Neuronal stem cell (in vitro differentiated cells): Measurements from ENCODE around the gene YLPM1.

Experiments
- DNase-seq: peaks from one replicate; pipeline ENCODE4 v3.0.0-alpha.2; 2013; ENCODE audit warnings: low spot score
- H2AFZ ChIP-seq: one replicate; pipeline ENCODE4 v1.6.1; 2013; ENCODE audit warnings: mild to moderate bottlenecking, low read length, inconsistent platforms
- H2AK5ac ChIP-seq: 2 replicates; pipeline ENCODE4 v1.6.1; 2013; ENCODE audit warnings: low read depth, mild to moderate bottlenecking, inconsistent platforms, low read length, moderate library complexity, mixed read lengths
- H2BK120ac ChIP-seq: 2 replicates; pipeline ENCODE4 v1.6.1; 2013; ENCODE audit warnings: low read depth, mild to moderate bottlenecking, inconsistent platforms, low read length, moderate library complexity, mixed read lengths
- H2BK12ac ChIP-seq: one replicate; pipeline ENCODE4 v1.6.1; 2013; ENCODE audit warnings: low read length, inconsistent platforms
- H2BK15ac ChIP-seq: 2 replicates; pipeline ENCODE4 v1.6.1; 2013; ENCODE audit warnings: mild to moderate bottlenecking, low read length, inconsistent platforms, mixed read lengths
- H2BK5ac ChIP-seq: one replicate; pipeline ENCODE4 v1.6.1; 2013; ENCODE audit warnings: inconsistent platforms, mild to moderate bottlenecking, low read length, moderate library complexity
- H3K14ac ChIP-seq: one replicate; pipeline ENCODE4 v1.6.1; 2013; ENCODE audit warnings: low read length, inconsistent platforms
- H3K18ac ChIP-seq: 2 replicates; pipeline ENCODE4 v1.6.1; 2013; ENCODE audit warnings: low read length, inconsistent platforms
- H3K23ac ChIP-seq: 2 replicates; pipeline ENCODE4 v1.6.1; 2013; ENCODE audit warnings: low read depth, mild to moderate bottlenecking, mixed read lengths, low read length, inconsistent platforms; ENCODE audit not compliant: poor library complexity
- H3K27ac ChIP-seq: replicated peaks from 3 replicates; pipeline ENCODE4 v1.5.1; 2013; ENCODE audit warnings: low read length, inconsistent platforms
- H3K27me3 ChIP-seq, 3 experiments: 2 replicates each; pipeline ENCODE4 v1.6.1; 2013; ENCODE audit warnings: low read length in 3 of 3, mild to moderate bottlenecking in 2 of 3, inconsistent platforms in 1 of 3, low read depth in 1 of 3, mixed read lengths in 1 of 3, moderate library complexity in 1 of 3; ENCODE audit not compliant: control insufficient read depth in 3 of 3, insufficient read depth in 3 of 3
- H3K36me3 ChIP-seq, 2 donors: replicated peaks in 1 of 2; 2 replicates each; pipeline ENCODE4 v1.6.1; 2013; ENCODE audit warnings: low read length in 2 of 2; ENCODE audit not compliant: control insufficient read depth in 2 of 2, insufficient read depth in 2 of 2
- H3K4ac ChIP-seq: 2 replicates; pipeline ENCODE4 v1.6.1; 2013; ENCODE audit warnings: inconsistent platforms, mild to moderate bottlenecking, low read length, moderate library complexity
- H3K4me1 ChIP-seq, 2 donors: 1 replicate in 1 of 2; 2 replicates in 1 of 2; pipeline ENCODE4 v1.6.1; 2013; ENCODE audit warnings: low read length in 2 of 2, low read depth in 1 of 2; ENCODE audit not compliant: control insufficient read depth in 2 of 2, insufficient read depth in 1 of 2
- H3K4me2 ChIP-seq: one replicate; pipeline ENCODE4 v1.6.1; 2013; ENCODE audit warnings: mild to moderate bottlenecking, low read length, inconsistent platforms; ENCODE audit not compliant: insufficient read depth, poor library complexity, severe bottlenecking
- H3K4me3 ChIP-seq, 2 donors: 2 replicates each; pipeline ENCODE4 v1.5.1; 2013; ENCODE audit warnings: low read length in 2 of 2, mild to moderate bottlenecking in 2 of 2, inconsistent platforms in 1 of 2, moderate library complexity in 1 of 2
- H3K79me1 ChIP-seq: one replicate; pipeline ENCODE4 v1.6.1; 2013; ENCODE audit warnings: low read depth, mild to moderate bottlenecking, inconsistent platforms, low read length, moderate library complexity
- H3K9ac ChIP-seq: one replicate; pipeline ENCODE4 v1.6.1; 2013; ENCODE audit warnings: mild to moderate bottlenecking, low read depth, low read length, inconsistent platforms; ENCODE audit not compliant: poor library complexity
- H3K9me3 ChIP-seq, 2 donors: replicated peaks in 1 of 2; 2 replicates each; pipeline versions ENCODE3 to v1.6.1; 2013; ENCODE audit warnings: low read length in 2 of 2, mild to moderate bottlenecking in 2 of 2, inconsistent platforms in 1 of 2, low read depth in 1 of 2, mixed read lengths in 1 of 2, moderate library complexity in 1 of 2; ENCODE audit not compliant: control insufficient read depth in 2 of 2, insufficient read depth in 1 of 2
- H4K8ac ChIP-seq: one replicate; pipeline ENCODE4 v1.6.1; 2013; ENCODE audit warnings: low read depth, mild to moderate bottlenecking, inconsistent platforms, low read length, moderate library complexity
- H4K91ac ChIP-seq: one replicate; pipeline ENCODE4 v1.6.1; 2013; ENCODE audit warnings: low read length, low read depth, mild to moderate bottlenecking, inconsistent platforms; ENCODE audit not compliant: poor library complexity
- WGBS, 2 donors: extraction: QIAGEN DNeasy Blood & Tissue Kit; methylation state at CpG; one replicate each; pipeline ENCODE4 v1.1.7; 2013; ENCODE audit warnings: missing lambda C conversion rate in 2 of 2, mixed read lengths in 1 of 2; ENCODE audit not compliant: insufficient read length in 2 of 2, insufficient replicate concordance in 1 of 2; ENCODE audit errors: extremely low coverage in 2 of 2; 5-methylcytosine and 5-hydroxymethylcytosine counted together

The YLPM1 gene

GRCh38 chr14:74871819-74872218 is 108.7 kb downstream of the YLPM1 start:
- Histone ChIP-seq H2BK5ac (no peak overlapping the region), H4K91ac (no peak overlapping the region), H3K9me3 (no peaks in the 10 kb centered on the region), H2BK120ac (no peak overlapping the region), H3K4me3 (no peak overlapping the region), H2AFZ (no peak overlapping the region), H3K14ac (no peak overlapping the region), H3K4ac (no peak overlapping the region), H3K36me3 (no peaks in the 10 kb centered on the region), H2BK12ac (no peak overlapping the region), H3K23ac (no peak overlapping the region), H2BK15ac (no peak overlapping the region), H3K9ac (no peak overlapping the region), H3K79me1 (no peaks in the 10 kb centered on the region), H4K8ac (no peak overlapping the region), H3K18ac (no peak overlapping the region), H3K4me2 (no peak overlapping the region), H2AK5ac (no peak overlapping the region), H3K27ac (no peak overlapping the region), H3K27me3 (peaks cover 0 to 22% (median 0%) of the 10 kb centered on the region in 3 experiments), H3K4me1 (no peaks in the 10 kb centered on the region)
- no CpG with 5 or more reads among the region's 4 CpGs for WGBS, 2 donors
- DNase-seq = no peak

GRCh38 chr14:74875204-74875603 is 112.1 kb downstream of the YLPM1 start:
- no peak overlapping the region for H4K91ac ChIP-seq
- no peaks in the 10 kb centered on the region for H3K4me1 ChIP-seq
- H2AFZ ChIP-seq = no peak overlapping the region
- no peak overlapping the region for H2BK12ac ChIP-seq
- H2AK5ac ChIP-seq = no peak overlapping the region
- no peak overlapping the region for H2BK120ac ChIP-seq
- H2BK5ac ChIP-seq = no peak overlapping the region
- H3K14ac ChIP-seq = no peak overlapping the region
- H3K4ac ChIP-seq = no peak overlapping the region
- no peak overlapping the region for H3K18ac ChIP-seq
- DNase-seq = no peak
- H3K9me3 ChIP-seq = no peaks in the 10 kb centered on the region
- no peaks in the 10 kb centered on the region for H3K36me3 ChIP-seq
- no peak overlapping the region for H2BK15ac ChIP-seq
- H3K27ac ChIP-seq = no peak overlapping the region
- H3K4me3 ChIP-seq = no peak overlapping the region
- no peak overlapping the region for H3K9ac ChIP-seq
- H3K23ac ChIP-seq = no peak overlapping the region
- no peak overlapping the region for H4K8ac ChIP-seq
- peaks cover 0 to 16% (median 0%) of the 10 kb centered on the region in 3 experiments for H3K27me3 ChIP-seq
- no CpG with 5 or more reads among the region's 5 CpGs for WGBS, 2 donors
- no peak overlapping the region for H3K4me2 ChIP-seq
- no peaks in the 10 kb centered on the region for H3K79me1 ChIP-seq

GRCh38 chr14:74875941-74876913 is 113.1 kb downstream of the YLPM1 start, which contains the start of gene PROX2:
TSS of gene PROX2 (minus strand) at chr14:74876145. CDS start at chr14:74863834, 12,311 bp downstream.
- Histone ChIP-seq H3K4ac (no peak within 1 kb of the TSS), H3K36me3 (no peaks in the 10 kb centered on the region), H2BK120ac (no peak within 1 kb of the TSS), H4K8ac (no peak within 1 kb of the TSS), H2AFZ (peak within 1 kb of the TSS; percentile 62), H3K27ac (no peak within 1 kb of the TSS), H2BK12ac (no peak within 1 kb of the TSS), H2AK5ac (peak within 1 kb of the TSS; percentile 50), H2BK15ac (no peak within 1 kb of the TSS), H3K9ac (no peak within 1 kb of the TSS), H3K18ac (peak within 1 kb of the TSS; percentile 68), H3K23ac (no peak within 1 kb of the TSS), H2BK5ac (no peak within 1 kb of the TSS), H3K4me1 (peaks cover 4% of the 10 kb centered on the region in 2 donors), H3K9me3 (no peaks in the 10 kb centered on the region), H3K27me3 (peaks cover 0 to 16% (median 0%) of the 10 kb centered on the region in 3 experiments), H3K79me1 (no peaks in the 10 kb centered on the region), H3K4me3 (no peak within 1 kb of the TSS), H3K14ac (no peak within 1 kb of the TSS), H4K91ac (peak within 1 kb of the TSS; percentile 5), H3K4me2 (no peak within 1 kb of the TSS)
- no peak for DNase-seq
- WGBS, 2 donors = no CpG with 5 or more reads among the region's 13 CpGs

- H3K18ac ChIP-seq = no peak overlapping the region
- no peak overlapping the region for H3K4me2 ChIP-seq
- H2BK12ac ChIP-seq = no peak overlapping the region
- H4K8ac ChIP-seq = no peak overlapping the region
- peak overlapping the region; percentile 45 for H2AFZ ChIP-seq
- no CpG with 5 or more reads among the region's 3 CpGs for WGBS, 2 donors
- no peak overlapping the region for H2BK120ac ChIP-seq
- H3K27ac ChIP-seq = no peak overlapping the region
- H3K36me3 ChIP-seq = peaks cover 0 to 12% of the 10 kb centered on the region in 2 donors
- H3K79me1 ChIP-seq = no peaks in the 10 kb centered on the region
- no peak overlapping the region for H2BK5ac ChIP-seq
- no peak overlapping the region for H3K4ac ChIP-seq
- no peak for DNase-seq
- peaks cover 0 to 9% (median 0%) of the 10 kb centered on the region in 3 experiments for H3K27me3 ChIP-seq
- no peak overlapping the region for H4K91ac ChIP-seq
- H3K9ac ChIP-seq = no peak overlapping the region
- H2AK5ac ChIP-seq = no peak overlapping the region
- peaks cover 7 to 10% of the 10 kb centered on the region in 2 donors for H3K4me1 ChIP-seq
- H3K23ac ChIP-seq = no peak overlapping the region
- H3K4me3 ChIP-seq = no peak overlapping the region
- no peaks in the 10 kb centered on the region for H3K9me3 ChIP-seq
- no peak overlapping the region for H2BK15ac ChIP-seq
- H3K14ac ChIP-seq = no peak overlapping the region
These were observed 116.5 kb downstream of the YLPM1 start for GRCh38 chr14:74879427-74880182.
